ENCODE measurements around the gene NDUFV1.
"Not testable (repeated sequence)": the region's sequence is repeated elsewhere in the genome, so short reads cannot be mapped to it uniquely, and the experiment has no call there.

- TF ChIP-seq GLIS3 (CRISPR knock-in tag; IDR thresholded peaks at IDR 0.05); ZFP30 (CRISPR knock-in tag; IDR thresholded peaks at IDR 0.05); BACH2 (CRISPR knock-in tag; IDR thresholded peaks at IDR 0.05; ENCODE audit: borderline replicate concordance); ISL1 (CRISPR knock-in tag; IDR thresholded peaks at IDR 0.05); PATZ1 (CRISPR knock-in tag; IDR thresholded peaks at IDR 0.05; ENCODE audit: borderline replicate concordance); ARNTL (CRISPR knock-in tag; IDR thresholded peaks at IDR 0.05; ENCODE audit: borderline replicate concordance, low read depth); TSHZ2 (CRISPR knock-in tag; IDR thresholded peaks at IDR 0.05); ZFP3 (CRISPR knock-in tag; IDR thresholded peaks at IDR 0.05); SNAI2 (CRISPR knock-in tag; IDR thresholded peaks at IDR 0.05); RARB (CRISPR knock-in tag; IDR thresholded peaks at IDR 0.05); CREB5 (CRISPR knock-in tag; IDR thresholded peaks at IDR 0.05; ENCODE audit: low read depth); ZC3H10 (CRISPR knock-in tag; IDR thresholded peaks at IDR 0.05); TCF4 (CRISPR knock-in tag; IDR thresholded peaks at IDR 0.05; ENCODE audit: borderline replicate concordance); TOX (CRISPR knock-in tag; IDR thresholded peaks at IDR 0.05; ENCODE audit: borderline replicate concordance): not testable (repeated sequence)
Observed at GRCh38 chr11:67619683-67620618, 13.2 kb downstream of the NDUFV1 start.
